Stimulated activated memory B cell treated with anti-CD40 and anti-IgM and Interleukin-4, amounts not matched to agents 10 μg/mL and 1 μg/mL and 100 μg/mL, for 72 hours (primary cell): Measurements from ENCODE around the gene COMMD7.
"Not testable (repeated sequence)": the region's sequence is repeated elsewhere in the genome, so short reads cannot be mapped to it uniquely, and the experiment has no call there.

Source experiments
- ATAC-seq: fragments of 150-1000 bp; cut with Tn5 transposase; 2 replicates; pipeline ENCODE4 v1.10.0; 2021
- H3K27ac Mint-ChIP-seq: one replicate; pipeline ENCODE4 v1.8.0; 2022; ENCODE audit warnings: mild to moderate bottlenecking, mixed read lengths
- H3K27me3 Mint-ChIP-seq: one replicate; pipeline ENCODE4 v1.8.0; 2022; ENCODE audit warnings: mixed read lengths
- H3K36me3 Mint-ChIP-seq: one replicate; pipeline ENCODE4 v1.8.0; 2022; ENCODE audit warnings: mixed read lengths
- H3K4me1 Mint-ChIP-seq: one replicate; pipeline ENCODE4 v1.8.0; 2022; ENCODE audit warnings: mixed read lengths
- H3K4me3 Mint-ChIP-seq: one replicate; pipeline ENCODE4 v1.8.0; 2022; ENCODE audit warnings: mild to moderate bottlenecking, moderate library complexity, mixed read lengths
- H3K9me3 Mint-ChIP-seq: one replicate; pipeline ENCODE4 v1.8.0; 2022; ENCODE audit warnings: mixed read lengths

Gene COMMD7

DNA sequence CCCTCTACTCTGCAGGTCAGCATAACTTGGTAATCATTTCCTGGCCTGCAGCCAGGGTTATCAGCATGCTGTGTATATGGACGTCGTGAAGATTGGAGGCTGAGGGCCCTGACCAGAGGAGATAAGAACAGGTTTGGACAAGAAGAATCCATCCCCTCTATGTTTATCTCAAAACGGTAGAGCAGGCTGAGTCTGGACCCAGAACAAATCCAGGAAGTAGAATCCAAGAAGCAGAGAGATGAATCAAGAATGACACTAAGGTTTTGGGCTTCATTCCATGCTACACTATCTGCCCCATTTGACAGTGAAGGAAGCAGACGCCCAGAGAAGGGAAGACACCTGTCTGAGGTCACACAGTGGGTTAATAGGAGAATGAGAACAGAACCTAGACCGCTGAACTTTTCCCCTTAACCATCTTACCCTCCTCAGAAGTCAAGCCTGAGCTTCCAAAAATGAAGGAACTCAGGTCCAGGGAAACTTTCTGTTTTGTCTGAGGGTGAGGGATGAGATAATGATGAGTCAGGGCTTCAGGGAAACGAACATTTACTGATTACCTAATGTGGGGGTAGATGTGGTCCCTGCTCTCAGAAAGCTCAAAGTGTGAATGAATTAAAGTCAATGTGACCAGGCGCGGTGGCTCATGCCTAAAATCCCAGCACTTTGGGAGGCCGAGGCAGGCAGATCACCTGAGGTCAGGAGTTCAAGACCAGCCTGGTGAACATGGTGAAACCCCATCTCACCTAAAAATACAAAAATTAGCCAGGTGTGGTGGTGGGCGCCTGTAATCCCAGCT, 9.4 kb upstream of the COMMD7 start:
- Mint-ChIP-seq H3K27me3 (no peaks in the 10 kb centered on the region), H3K4me1 (no peaks in the 10 kb centered on the region), H3K27ac (no peak overlapping the region), H3K4me3 (no peak overlapping the region), H3K9me3 (no peaks in the 10 kb centered on the region), H3K36me3 (no peaks in the 10 kb centered on the region)
- no peak for ATAC-seq

GRCh38 chr20:32751702-32752457, 8.6 kb upstream of the COMMD7 start:
- Mint-ChIP-seq H3K4me3 (no peak overlapping the region), H3K9me3 (no peaks in the 10 kb centered on the region), H3K27me3 (no peaks in the 10 kb centered on the region), H3K4me1 (no peaks in the 10 kb centered on the region), H3K36me3 (no peaks in the 10 kb centered on the region), H3K27ac (no peak overlapping the region)
- ATAC-seq: no peak

GRCh38 chr20:32751293-32751692, 8.0 kb upstream of the COMMD7 start:
- Mint-ChIP-seq H3K36me3 (no peaks in the 10 kb centered on the region), H3K9me3 (no peaks in the 10 kb centered on the region), H3K27ac (no peak overlapping the region), H3K4me1 (no peaks in the 10 kb centered on the region), H3K27me3 (no peaks in the 10 kb centered on the region), H3K4me3 (no peak overlapping the region)
- no peak for ATAC-seq

DNA sequence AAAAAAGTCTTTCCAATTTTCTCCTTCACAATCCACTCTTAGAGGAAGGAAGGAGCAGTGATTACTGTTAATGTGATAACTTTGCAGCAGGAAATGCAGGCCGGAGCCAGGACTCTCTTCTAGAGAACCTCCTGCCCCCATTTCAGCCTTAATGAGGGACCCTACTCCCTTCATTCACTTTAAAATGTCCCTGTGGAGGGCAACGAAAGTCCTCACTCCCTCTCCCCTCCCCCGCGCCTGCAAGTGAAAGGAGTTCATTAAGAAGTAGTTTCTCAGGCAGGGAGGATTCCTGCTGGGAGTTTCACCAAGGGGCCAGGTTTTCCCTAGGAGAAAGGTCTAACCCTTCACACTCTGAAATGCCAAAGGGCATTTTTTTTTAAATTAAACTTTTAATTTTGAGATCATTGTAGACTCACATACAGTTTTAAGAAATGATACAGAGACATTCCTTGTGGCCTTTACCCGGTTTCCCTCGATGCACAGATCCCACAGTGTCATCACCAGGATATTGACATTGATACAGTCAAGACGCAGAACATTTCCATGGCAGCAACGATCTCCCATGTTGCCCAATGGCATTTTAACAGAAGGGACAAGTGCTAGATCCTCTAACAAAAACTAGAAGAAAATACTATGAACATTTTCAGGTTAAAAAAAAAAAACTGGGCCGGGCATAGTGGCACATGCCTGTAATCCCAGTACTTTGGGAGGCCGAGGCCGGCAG, 6.8 kb upstream of the COMMD7 start:
- no peaks in the 10 kb centered on the region for H3K4me1 Mint-ChIP-seq
- no peaks in the 10 kb centered on the region for H3K9me3 Mint-ChIP-seq
- no peak for ATAC-seq
- no peak overlapping the region for H3K27ac Mint-ChIP-seq
- H3K4me3 Mint-ChIP-seq: no peak overlapping the region
- H3K27me3 Mint-ChIP-seq: no peaks in the 10 kb centered on the region
- no peaks in the 10 kb centered on the region for H3K36me3 Mint-ChIP-seq

DNA sequence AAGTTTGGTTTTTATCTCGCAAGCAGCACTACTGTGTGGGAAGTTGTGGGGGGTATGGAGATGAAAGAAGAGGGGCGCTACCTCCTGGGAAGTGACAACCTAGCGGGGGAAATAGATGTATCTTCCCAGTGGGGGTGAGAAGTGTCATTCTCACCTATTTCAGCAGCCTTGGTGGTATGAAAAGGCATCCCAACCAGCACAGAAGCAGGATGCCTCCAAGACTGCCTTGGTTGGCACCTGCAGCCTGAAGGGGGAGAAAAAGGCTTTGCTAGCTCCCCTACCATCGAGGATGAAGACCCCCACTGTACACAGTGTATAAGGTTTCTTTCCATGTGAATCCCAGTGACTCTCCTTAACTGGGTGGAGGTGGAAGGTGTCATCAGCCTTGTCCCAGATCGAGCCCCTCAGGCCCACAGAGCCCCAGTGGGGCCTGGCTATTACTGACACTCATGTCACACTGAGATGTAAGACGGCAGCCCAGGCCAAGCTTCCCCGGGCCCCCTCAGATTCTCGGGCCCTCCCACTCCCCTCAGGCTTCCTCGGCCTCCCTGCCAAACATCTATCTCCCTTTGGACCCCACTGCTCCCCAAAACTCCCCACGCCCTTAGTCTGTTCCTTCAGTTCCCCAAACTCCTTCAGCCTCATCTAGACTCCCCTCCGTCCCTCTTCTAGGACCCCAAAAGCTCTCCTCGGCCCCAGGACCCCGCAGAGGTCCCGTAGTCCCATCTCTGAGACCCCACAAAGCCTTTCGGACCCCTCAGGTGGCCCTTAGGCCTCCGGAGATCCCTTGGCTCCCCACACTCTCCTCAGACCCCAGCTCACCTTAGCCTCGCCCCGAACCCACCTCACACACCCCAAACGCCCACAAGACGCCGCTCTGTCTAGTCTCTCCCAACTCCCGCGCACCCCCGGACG, 688 bp downstream of the COMMD7 start:
- peak overlapping the region; percentile 96 for H3K4me3 Mint-ChIP-seq
- peaks cover 24% of the 10 kb centered on the region for H3K4me1 Mint-ChIP-seq
- H3K27ac Mint-ChIP-seq: peak overlapping the region; percentile 94
- ATAC-seq: no peak
- H3K27me3 Mint-ChIP-seq: no peaks in the 10 kb centered on the region
- H3K9me3 Mint-ChIP-seq: no peaks in the 10 kb centered on the region
- no peaks in the 10 kb centered on the region for H3K36me3 Mint-ChIP-seq

GRCh38 chr20:32741151-32741550, 2.1 kb downstream of the COMMD7 start:
- no peaks in the 10 kb centered on the region for H3K9me3 Mint-ChIP-seq
- peaks cover 24% of the 10 kb centered on the region for H3K4me1 Mint-ChIP-seq
- H3K36me3 Mint-ChIP-seq: peaks cover 6% of the 10 kb centered on the region
- no peak for ATAC-seq
- no peak overlapping the region for H3K27ac Mint-ChIP-seq
- H3K4me3 Mint-ChIP-seq: no peak overlapping the region
- no peaks in the 10 kb centered on the region for H3K27me3 Mint-ChIP-seq

DNA sequence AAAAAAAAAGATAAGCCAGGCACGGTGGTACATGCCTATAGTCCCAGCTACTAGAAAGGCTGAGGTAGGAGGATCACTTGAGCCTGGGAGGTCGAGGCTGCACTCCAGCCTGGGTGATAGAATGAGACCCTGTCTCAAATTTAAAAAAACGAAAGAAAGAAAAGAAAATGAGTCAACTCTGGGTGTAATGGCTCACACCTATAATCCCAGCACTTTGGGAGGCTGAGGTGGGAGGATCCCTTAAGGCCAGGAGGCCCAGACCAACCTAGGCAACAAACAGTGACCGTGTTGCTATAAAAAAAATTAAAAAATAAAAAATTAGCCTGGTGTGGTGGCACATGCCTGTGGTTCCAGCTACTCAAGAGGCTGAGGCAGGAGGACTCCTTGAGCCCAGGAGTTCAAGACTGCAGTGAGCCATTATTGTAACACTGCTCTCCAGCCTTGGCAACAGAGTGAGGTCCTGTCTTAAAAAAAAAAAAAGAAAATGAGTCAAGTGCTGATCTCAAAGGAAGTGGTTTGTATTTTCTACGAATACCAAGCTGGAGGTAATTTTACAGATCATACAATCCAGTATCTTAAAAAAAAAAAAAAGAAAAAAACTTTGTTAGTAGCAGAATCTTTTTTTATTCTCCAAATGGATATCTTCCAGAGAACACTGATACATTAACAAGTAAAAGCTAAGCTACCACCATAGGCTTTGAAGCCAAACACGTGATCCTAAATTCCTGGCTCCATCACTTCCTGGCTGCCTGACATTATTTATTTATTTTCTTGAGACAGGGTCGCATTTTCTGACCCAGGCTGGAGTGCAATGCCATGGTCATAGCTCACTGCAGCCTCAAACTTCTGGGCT, 5.7 kb downstream of the COMMD7 start:
- ATAC-seq: no peak
- Mint-ChIP-seq H3K36me3 (peaks cover 6% of the 10 kb centered on the region), H3K4me1 (peaks cover 12% of the 10 kb centered on the region), H3K4me3 (no peak overlapping the region), H3K27ac (no peak overlapping the region), H3K9me3 (no peaks in the 10 kb centered on the region), H3K27me3 (no peaks in the 10 kb centered on the region)

DNA sequence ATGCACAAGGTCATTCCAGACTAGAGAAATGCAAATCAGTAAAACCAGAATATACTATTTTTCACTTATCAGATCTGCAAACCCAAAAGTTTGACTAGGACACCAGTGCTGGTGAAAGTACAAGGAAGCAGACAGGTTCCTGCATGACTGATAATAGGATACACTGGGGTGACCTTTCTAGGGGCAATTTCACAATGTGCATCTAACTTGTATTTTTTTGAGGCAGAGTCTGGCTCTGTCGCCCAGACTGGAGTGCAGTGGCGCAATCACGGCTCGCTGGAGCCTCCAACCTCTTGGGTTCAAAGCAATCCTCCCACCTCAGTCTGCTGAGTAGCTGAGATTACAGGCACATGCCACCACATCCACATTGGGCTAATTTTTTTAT, 11.4 kb downstream of the COMMD7 start:
- no peak for ATAC-seq

GRCh38 chr20:32729334-32729733, 13.9 kb downstream of the COMMD7 start:
- peaks cover 55% of the 10 kb centered on the region for H3K36me3 Mint-ChIP-seq
- not testable (repeated sequence) for H3K4me1 Mint-ChIP-seq, H3K27ac Mint-ChIP-seq, H3K9me3 Mint-ChIP-seq, H3K4me3 Mint-ChIP-seq, ATAC-seq, H3K27me3 Mint-ChIP-seq

More for the DNA sequence above, 11.4 kb downstream of the COMMD7 start:
- H3K36me3 Mint-ChIP-seq: peaks cover 36% of the 10 kb centered on the region
- no peak overlapping the region for H3K4me3 Mint-ChIP-seq
- H3K9me3 Mint-ChIP-seq: no peaks in the 10 kb centered on the region
- H3K27me3 Mint-ChIP-seq: no peaks in the 10 kb centered on the region
- H3K4me1 Mint-ChIP-seq: peaks cover 10% of the 10 kb centered on the region
- H3K27ac Mint-ChIP-seq: no peak overlapping the region

- H3K36me3 Mint-ChIP-seq: peaks cover 55% of the 10 kb centered on the region
- not testable (repeated sequence) for H3K27me3 Mint-ChIP-seq, H3K4me3 Mint-ChIP-seq, ATAC-seq, H3K9me3 Mint-ChIP-seq, H3K4me1 Mint-ChIP-seq, H3K27ac Mint-ChIP-seq
These were observed 14.8 kb downstream of the COMMD7 start for GRCh38 chr20:32728435-32728834.

DNA sequence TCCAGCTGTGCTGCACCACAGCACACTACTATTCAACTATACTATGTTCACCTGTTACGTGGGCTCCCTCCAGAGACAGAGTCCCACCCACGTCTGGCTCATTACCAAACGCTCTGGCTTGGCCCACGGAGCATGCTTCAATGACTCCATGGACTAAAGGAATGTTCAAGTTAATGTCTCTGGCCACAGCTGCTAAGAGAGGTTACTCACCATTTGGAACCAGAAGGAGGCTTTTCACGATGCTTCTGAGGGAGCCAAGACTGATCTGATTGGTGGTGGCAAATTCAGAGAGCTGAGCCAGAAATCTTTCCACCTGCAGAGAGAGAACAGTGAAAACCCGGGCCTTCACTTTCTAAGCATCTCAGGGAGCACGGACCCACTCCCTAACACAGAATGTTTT, 15.6 kb downstream of the COMMD7 start:
- Mint-ChIP-seq H3K4me3 (no peak overlapping the region), H3K4me1 (peaks cover 10% of the 10 kb centered on the region), H3K27me3 (no peaks in the 10 kb centered on the region), H3K27ac (no peak overlapping the region), H3K9me3 (no peaks in the 10 kb centered on the region), H3K36me3 (peaks cover 55% of the 10 kb centered on the region)
- ATAC-seq: no peak

GRCh38 chr20:32718749-32719348, 24.4 kb downstream of the COMMD7 start:
- Mint-ChIP-seq H3K27ac (no peak overlapping the region), H3K4me3 (no peak overlapping the region), H3K36me3 (peaks cover 30% of the 10 kb centered on the region), H3K4me1 (no peaks in the 10 kb centered on the region), H3K27me3 (no peaks in the 10 kb centered on the region), H3K9me3 (no peaks in the 10 kb centered on the region)
- ATAC-seq: no peak

GRCh38 chr20:32711346-32711745, 31.9 kb downstream of the COMMD7 start:
- ATAC-seq: no peak
- Mint-ChIP-seq H3K27ac (no peak overlapping the region), H3K9me3 (no peaks in the 10 kb centered on the region)

More at GRCh38 chr20:32711346-32711745, 31.9 kb downstream of the COMMD7 start:
- no peak overlapping the region for H3K4me3 Mint-ChIP-seq
- H3K36me3 Mint-ChIP-seq: peaks cover 32% of the 10 kb centered on the region
- H3K4me1 Mint-ChIP-seq: peaks cover 11% of the 10 kb centered on the region
- H3K27me3 Mint-ChIP-seq: no peaks in the 10 kb centered on the region
